Inflammatory macrophage treated with lipopolysaccharide for 4 hours (primary cell): Measurements from ENCODE around the gene DBT.
A peak's percentile ranks its signal among the peaks of the same experiment; 100 is the strongest.
"Not testable (repeated sequence)": the region's sequence is repeated elsewhere in the genome, so short reads cannot be mapped to it uniquely, and the experiment has no call there.

Experiments
- DNase-seq: peaks from one replicate; pipeline ENCODE4 v3.0.0-alpha.2; 2020

The DBT gene

GRCh38 chr1:100249155-100249536 is 488 bp downstream of the DBT start:
- no peak for DNase-seq

DNA sequence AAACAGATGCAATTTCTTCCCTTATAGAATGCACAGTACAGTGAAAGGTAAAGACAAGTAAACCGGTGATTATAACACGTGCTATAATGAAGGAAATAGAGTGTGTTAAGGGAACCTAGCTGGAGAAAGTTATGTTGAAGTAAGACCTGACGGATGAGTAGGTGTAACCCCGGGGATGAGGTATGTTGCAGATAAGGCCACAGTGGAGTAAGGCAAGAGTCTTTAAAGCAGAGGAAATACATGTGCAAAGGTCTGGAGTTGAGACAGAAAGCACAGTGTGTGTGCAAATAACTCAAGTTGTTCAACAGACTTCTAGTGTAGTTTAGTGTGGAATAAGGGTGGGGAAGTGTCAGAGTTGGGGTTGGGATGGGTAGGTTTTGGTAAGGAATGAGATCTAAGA is 2.9 kb downstream of the DBT start:
- DNase-seq = no peak

DNA sequence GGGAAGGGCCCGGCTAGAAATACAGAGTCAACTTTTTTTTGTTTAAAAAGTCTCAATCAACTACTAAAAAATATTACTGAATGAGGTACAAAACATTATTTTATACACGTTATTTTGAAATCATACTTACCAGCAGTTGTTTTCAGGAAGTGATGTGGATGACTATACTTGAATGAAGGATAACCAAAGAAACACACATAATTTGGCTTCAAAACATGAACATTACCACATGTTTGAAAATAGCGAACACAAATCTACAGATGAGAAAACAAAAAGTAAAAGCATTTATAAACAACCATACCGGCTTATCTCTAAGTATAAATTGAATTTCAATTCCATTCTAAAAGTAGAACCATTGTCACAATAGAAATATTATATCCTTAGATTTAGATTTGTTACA is 9.0 kb downstream of the DBT start:
- no peak for DNase-seq

DNA sequence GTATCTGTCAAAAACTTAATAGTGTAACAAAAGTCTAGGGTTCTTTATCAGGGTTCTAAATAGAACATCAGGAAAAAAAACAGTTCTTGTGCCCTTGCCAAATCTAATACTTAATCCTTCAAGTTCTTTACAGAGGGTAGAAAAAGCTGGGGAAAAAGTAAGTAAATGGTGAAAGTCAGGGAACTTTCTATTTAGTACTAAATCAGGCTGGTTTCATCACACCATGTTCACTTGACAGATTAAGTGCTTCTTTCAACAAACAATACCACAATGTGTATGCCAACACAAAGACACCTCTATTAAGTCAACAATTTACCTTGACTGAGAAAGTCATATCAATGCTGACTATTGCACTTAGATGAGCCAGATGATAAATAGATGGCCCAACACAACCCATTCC is 9.7 kb downstream of the DBT start:
- no peak for DNase-seq

- DNase-seq = peak; percentile 17
These were observed 12.5 kb downstream of the DBT start for GRCh38 chr1:100237091-100237490.

DNA sequence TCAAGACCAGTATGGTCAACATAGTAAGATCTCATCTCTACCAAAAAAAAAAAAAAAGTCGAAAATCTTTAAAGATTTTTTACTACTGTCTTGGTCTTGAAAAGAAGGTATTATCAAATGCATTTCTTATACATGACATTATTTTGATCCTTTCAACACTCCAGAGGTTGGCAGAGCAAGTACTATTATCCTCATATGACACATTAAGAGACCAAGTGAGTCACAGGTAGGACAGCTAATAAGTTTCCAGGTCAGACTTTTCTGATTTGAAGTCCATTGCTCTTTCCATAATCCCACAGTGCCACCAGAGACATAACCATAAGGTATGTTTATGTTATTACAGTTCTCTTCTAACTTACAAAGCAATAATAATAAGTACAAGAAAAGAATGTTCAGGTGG is 15.2 kb downstream of the DBT start:
- no peak for DNase-seq

DNA sequence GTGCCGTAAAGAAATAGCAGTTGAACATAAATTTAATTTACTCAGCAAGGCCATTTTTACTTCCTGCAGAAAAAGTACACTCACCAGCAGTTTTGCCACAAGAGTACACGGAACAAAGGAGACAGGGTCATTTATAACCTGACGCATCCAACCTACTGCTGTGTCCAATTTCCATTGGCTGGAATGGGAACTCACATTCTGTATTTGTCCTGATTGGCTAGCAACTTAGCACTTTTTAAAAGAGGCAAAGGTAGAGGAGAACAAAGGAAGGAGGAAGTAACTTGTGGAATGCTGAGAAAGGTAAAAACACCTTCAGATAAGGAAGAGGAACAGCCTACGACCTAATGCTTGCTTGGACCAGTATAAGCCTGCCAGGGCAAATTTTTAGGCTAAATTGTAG is 16.1 kb downstream of the DBT start:
- DNase-seq = not testable (repeated sequence)

- DNase-seq = no peak
These were observed 17.5 kb downstream of the DBT start for GRCh38 chr1:100232156-100232555.

GRCh38 chr1:100231721-100232120 is 17.9 kb downstream of the DBT start:
- DNase-seq = no peak

DNA sequence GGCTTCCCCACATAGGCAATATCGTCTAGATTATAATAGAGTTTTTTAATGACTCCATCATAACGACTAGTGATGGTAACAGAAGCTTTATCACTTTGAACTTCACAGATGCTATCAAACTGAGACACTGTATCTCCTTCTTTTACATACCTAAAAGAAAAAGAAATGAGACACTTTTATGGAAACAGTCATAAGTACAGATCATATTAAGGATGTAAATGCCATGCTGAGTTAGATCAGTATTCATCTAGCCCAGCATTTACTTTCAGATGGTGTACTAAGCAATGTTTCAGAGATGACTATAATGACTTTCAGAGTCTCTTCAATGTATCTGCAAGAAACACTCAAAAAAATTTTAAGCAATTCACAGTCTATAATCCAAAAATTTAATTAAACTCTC is 18.9 kb downstream of the DBT start:
- DNase-seq = no peak

DNA sequence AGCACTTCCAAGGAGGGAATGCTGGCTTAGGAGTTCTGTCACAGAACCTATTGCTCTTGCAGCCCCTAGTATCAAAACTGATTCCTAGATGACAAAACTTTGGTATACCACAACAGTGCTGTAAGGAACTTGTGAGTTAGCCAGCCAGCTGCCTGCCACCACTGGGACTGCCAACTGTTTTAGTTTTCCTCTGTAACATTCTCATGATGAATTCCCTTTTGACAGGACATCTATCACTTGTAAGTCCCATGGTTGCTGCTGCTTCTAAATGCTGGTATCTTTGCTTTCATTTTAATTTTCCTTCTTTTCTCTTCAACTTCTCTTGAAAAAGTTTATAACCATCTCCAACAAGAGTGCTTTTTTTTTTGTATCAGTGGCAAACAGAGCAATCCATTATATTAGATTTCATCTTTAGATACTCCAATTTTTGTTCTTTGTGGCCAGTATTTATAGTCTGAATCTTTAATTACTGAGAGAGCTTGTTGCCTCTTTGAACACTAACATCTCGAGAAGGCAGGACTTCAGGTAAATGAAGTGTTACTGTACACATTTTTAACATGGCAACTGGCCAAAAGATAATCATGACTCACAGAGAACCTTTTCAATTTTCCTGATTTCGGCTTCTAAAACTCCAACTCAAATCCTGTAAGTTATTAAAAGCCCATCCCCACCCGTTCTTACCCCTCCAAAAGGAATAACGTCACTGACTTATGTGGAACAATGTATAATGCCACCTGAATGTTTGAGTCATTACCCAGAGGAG is 19.8 kb downstream of the DBT start:
- DNase-seq = no peak

- no peak for DNase-seq
These were observed 27.2 kb downstream of the DBT start for GRCh38 chr1:100222428-100222827.

DNA sequence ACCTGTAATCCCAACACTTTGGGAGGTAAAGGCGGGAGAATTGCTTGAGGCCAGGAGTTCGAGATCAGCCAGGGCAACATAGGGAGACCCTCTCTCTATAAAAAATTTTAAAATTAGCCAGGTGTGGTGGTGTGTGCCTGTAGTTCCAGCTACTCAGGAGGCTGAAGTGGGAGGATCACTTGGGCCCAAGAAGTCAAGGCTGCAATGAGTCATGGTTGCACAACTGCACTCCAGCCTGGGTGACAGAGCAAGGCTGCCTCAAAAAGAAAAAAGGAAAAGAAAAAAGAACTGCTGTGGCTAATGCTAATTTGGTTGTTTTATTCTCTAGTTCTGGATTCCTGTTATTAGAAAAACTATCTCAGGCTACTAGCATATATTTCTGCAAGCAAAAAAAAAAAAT is 29.8 kb downstream of the DBT start:
- peak; percentile 57 for DNase-seq

DNA sequence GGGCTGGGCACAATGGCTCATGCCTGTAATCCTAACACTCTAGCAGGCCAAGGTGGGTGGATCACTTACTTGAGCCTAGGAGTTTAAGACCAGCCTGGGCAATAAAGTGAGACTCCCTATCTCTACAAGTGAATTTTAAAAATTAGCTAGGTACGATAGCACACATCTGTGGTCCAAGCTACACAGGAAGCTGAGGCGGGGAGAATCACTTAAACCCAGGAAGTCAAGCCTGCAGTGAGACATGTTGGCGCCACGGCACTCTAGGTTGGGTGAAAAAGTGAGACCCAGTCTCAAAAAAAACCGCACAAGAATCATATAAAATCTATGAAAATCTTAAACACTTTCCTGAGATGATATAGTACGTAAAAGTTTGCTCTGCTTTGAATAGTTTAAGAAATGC is 30.2 kb downstream of the DBT start:
- DNase-seq = no peak

- no peak for DNase-seq
These were observed 31.8 kb downstream of the DBT start for GRCh38 chr1:100217834-100218233.

DNA sequence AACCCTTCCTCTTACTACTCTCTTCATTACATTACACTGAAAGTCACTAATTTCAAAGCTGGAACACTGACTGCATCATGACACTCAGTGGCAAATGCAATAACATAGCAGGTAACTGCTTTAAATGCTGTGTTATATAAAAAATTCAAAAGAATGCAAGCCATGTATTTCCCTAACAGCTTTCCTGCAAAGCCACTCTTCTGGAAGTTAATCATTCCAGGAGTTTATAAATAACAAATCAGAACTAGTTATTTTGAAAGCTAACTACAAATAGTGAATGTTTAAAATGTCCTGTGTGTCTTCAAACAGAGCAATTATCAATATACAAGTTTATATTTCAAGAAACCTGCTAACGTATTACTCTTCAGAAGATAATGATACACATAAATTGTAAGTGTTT is 34.5 kb downstream of the DBT start:
- DNase-seq = no peak

- no peak for DNase-seq
These were observed 36.5 kb downstream of the DBT start for GRCh38 chr1:100213141-100213540.

- DNase-seq = no peak
These were observed 43.3 kb downstream of the DBT start for GRCh38 chr1:100206301-100206700.

- not testable (repeated sequence) for DNase-seq
These were observed 44.0 kb downstream of the DBT start for GRCh38 chr1:100205593-100205992.

- DNase-seq = not testable (repeated sequence)
These were observed 44.5 kb downstream of the DBT start for GRCh38 chr1:100205103-100205502.

GRCh38 chr1:100202703-100203102 is 46.9 kb downstream of the DBT start:
- DNase-seq = not testable (repeated sequence)

DNA sequence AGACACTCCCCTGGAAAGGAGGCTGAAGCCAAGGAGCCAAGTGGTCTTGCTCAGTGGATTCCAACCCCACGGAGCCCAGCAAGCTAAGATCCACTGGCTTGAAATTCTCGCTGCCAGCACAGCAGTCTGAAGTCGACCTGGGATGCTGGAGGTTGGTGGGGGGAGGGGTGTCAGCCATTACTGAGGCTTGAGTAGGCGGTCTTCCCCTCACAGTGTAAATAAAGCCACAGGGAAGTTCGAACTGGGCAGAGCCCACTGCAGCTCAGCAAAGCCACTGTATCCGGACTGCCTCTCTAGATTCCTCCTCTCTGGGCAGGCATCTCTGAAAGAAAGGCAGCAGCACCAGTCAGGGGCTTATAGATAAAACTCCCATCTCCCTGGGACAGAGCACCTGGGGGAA is 49.6 kb downstream of the DBT start:
- not testable (repeated sequence) for DNase-seq

DNA sequence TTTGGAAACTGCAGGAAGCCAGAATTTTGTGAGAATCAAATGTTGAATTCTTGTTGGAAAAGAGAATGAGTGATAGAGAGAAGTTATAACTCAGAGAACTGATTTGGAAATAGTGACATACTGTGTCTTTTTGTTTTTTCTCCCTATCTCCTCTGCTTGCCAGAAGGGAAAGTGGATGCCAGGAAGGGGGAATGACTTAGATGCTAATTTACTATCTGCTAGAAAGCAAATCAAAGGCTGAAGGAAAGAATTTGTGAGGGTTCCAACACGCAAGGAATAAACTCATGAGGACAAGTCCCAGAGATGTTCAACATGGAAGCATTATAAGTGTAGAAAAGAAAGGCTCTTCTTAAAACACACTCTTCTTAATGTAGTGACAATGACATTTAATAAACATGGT is 51.0 kb downstream of the DBT start:
- no peak for DNase-seq

- no peak for DNase-seq
These were observed 61.0 kb downstream of the DBT start for GRCh38 chr1:100188617-100189016.

DNA sequence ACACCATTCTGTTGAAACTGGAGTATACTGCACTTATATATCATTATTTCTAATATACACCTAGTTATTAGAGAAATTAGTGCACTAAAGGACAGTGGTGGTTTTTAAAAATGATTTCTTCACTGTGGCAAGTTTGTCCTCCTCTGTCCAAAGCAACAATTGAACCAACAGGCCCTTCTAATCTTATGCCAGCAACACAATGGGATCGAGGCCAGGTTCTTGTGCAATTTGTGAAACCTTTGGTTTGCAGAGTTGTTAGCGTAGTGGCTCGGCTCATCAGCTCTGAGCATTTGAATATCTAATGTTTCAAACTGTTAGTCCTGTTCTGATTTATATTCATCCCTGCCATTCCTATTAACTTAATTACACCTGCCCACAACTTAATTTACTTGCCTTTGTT is 61.7 kb downstream of the DBT start:
- DNase-seq = no peak
